Left lobe of liver (tissue), 2 donors: Measurements from ENCODE around the gene ATP6V0E2. TPM values are rescaled to one million over a fixed set of nuclear protein-coding genes. Genes with fewer than 3 reads are reported as not detected.
"Not testable (repeated sequence)": the region's sequence is repeated elsewhere in the genome, so short reads cannot be mapped to it uniquely, and the experiment has no call there.

Source experiments
- ATAC-seq: fragments of 200-7000 bp; cut with Tn5 transposase; one replicate; pipeline ENCODE4 v1.9.1; 2020; ENCODE audit warnings: mild to moderate bottlenecking, moderate library complexity
- DNase-seq: peaks from one replicate; pipeline ENCODE4 v3.0.0-alpha.2; 2020; ENCODE audit warnings: low spot score
- total RNA-seq: library from RNA; stranded (reverse); gene quantifications from one replicate; pipeline ENCODE4 v1.2.1, GENCODE V29; 2021
- donor health status: DM: no; HTN: no; CAD: no; lungs with moderate emphysema.
- donor health status: DM: no; HTN: yes; CAD: no.

The ATP6V0E2 gene
- total RNA-seq, 1 donor from 2014 or later: 99.4 TPM

- not testable (repeated sequence) for ATAC-seq, DNase-seq
These were observed 34.1 kb downstream of the ATP6V0E2 start for GRCh38 chr7:149907776-149908376.

GRCh38 chr7:149910219-149910618 lies 36.5 kb downstream of the ATP6V0E2 start:
- DNase-seq, ATAC-seq: not testable (repeated sequence)

- not testable (repeated sequence) for ATAC-seq, DNase-seq
These were observed 38.4 kb downstream of the ATP6V0E2 start for GRCh38 chr7:149912126-149912525.

GRCh38 chr7:149926414-149926813 lies 52.6 kb downstream of the ATP6V0E2 start:
- ATAC-seq, DNase-seq: not testable (repeated sequence)

Other genes with a start within 250 kb of the ATP6V0E2 start
- 18.9 TPM for gene ZNF467, start 100.4 kb upstream of the ATP6V0E2 start, total RNA-seq
- 10.5 TPM for gene ZNF862, start 35.6 kb upstream of the ATP6V0E2 start, total RNA-seq